HG03103 (cell line): ENCODE measurements around the gene STOM.

Source experiments
- ATAC-seq: cut with Tn5 transposase; IDR thresholded peaks from one replicate; pipeline ENCODE4 v1.9.1; 2021; ENCODE audit warnings: low read depth; ENCODE audit not compliant: unreplicated experiment

Gene STOM

GRCh38 chr9:121323449-121324151, 46.5 kb downstream of the STOM start:
- ATAC-seq = no peak

GRCh38 chr9:121322737-121323448, 47.2 kb downstream of the STOM start:
- no peak for ATAC-seq

GRCh38 chr9:121322037-121322736, 47.9 kb downstream of the STOM start:
- ATAC-seq = no peak

GRCh38 chr9:121321016-121321503, 49.0 kb downstream of the STOM start:
- ATAC-seq = no peak

GRCh38 chr9:121319383-121319780, 50.7 kb downstream of the STOM start:
- no peak for ATAC-seq

GRCh38 chr9:121318631-121319382, 51.2 kb downstream of the STOM start:
- no peak for ATAC-seq

- ATAC-seq = no peak
Observed at GRCh38 chr9:121317737-121318630, 52.1 kb downstream of the STOM start.

- no peak for ATAC-seq
Observed at GRCh38 chr9:121316852-121317373, 53.1 kb downstream of the STOM start.

GRCh38 chr9:121316378-121316777, 53.7 kb downstream of the STOM start:
- ATAC-seq = no peak

GRCh38 chr9:121313458-121314152, 56.4 kb downstream of the STOM start:
- no peak for ATAC-seq

- no peak for ATAC-seq
Observed at GRCh38 chr9:121312169-121312568, 57.9 kb downstream of the STOM start.

GRCh38 chr9:121310571-121310970, 59.5 kb downstream of the STOM start:
- no peak for ATAC-seq

- ATAC-seq = no peak
Observed at GRCh38 chr9:121309833-121310425, 60.1 kb downstream of the STOM start.

GRCh38 chr9:121309171-121309570, 60.9 kb downstream of the STOM start:
- ATAC-seq = no peak

- no peak for ATAC-seq
Observed at GRCh38 chr9:121308765-121309164, 61.3 kb downstream of the STOM start.

GRCh38 chr9:121307976-121308375, 62.1 kb downstream of the STOM start:
- no peak for ATAC-seq

GRCh38 chr9:121305269-121305994, 64.6 kb downstream of the STOM start:
- ATAC-seq = no peak

- ATAC-seq = no peak
Observed at GRCh38 chr9:121304707-121305106, 65.3 kb downstream of the STOM start.
